Testis (tissue), 2 donors: ENCODE data around the gene SMU1.

Source experiments
- POLR2A ChIP-seq: fragments of 450-650 bp; IDR thresholded peaks from one replicate; pipeline ENCODE4 v1.6.1; 2017; ENCODE audit warnings: antibody characterized with exemption, mild to moderate bottlenecking, moderate library complexity
- TF ChIP-seq, protein P1 (sequence below), 3 experiments: fragments of 450-650 bp in 2 of 3; fragments of 200-600 bp in 1 of 3; sonication (generic) in 1 of 3; IDR thresholded peaks; one replicate each; pipeline ENCODE4 v1.5.1; 2016 to 2019; ENCODE audit warnings: antibody characterized with exemption in 3 of 3, mild to moderate bottlenecking in 2 of 3, moderate library complexity in 1 of 3

DNA sequence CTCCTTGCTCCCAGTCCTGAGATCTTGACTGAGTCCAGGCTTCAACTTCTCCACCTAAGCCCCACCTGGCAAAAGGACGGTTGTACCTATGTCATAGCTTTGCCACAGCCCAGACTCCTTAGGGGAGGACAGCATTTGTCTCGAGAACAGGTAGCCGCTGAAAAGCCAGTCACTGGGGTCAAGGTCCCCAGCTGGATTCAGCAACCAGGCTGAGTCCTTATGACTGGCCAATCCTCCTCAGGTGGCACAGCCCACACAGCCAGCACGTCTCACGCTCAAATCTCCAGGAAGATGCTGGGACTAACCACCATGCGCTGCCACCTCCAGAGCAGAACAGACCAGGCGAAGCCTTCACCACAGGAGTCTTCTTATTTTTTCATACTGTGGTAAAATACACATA lies 27.9 kb upstream of the SMU1 start:
- TF ChIP-seq, protein P1, sequence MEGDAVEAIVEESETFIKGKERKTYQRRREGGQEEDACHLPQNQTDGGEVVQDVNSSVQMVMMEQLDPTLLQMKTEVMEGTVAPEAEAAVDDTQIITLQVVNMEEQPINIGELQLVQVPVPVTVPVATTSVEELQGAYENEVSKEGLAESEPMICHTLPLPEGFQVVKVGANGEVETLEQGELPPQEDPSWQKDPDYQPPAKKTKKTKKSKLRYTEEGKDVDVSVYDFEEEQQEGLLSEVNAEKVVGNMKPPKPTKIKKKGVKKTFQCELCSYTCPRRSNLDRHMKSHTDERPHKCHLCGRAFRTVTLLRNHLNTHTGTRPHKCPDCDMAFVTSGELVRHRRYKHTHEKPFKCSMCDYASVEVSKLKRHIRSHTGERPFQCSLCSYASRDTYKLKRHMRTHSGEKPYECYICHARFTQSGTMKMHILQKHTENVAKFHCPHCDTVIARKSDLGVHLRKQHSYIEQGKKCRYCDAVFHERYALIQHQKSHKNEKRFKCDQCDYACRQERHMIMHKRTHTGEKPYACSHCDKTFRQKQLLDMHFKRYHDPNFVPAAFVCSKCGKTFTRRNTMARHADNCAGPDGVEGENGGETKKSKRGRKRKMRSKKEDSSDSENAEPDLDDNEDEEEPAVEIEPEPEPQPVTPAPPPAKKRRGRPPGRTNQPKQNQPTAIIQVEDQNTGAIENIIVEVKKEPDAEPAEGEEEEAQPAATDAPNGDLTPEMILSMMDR (IDR thresholded peaks at IDR 0.05) = no peak
- TF ChIP-seq POLR2A = no peak
